OCI-LY1 (cell line): ENCODE results near the gene PRLR.

Experiments used
- H2AFZ ChIP-seq: fragments of 200-600 bp; sonication (generic), shearing (Covaris generic); 2 replicates; pipeline ENCODE4 v1.6.0; 2014; ENCODE audit warnings: antibody characterized with exemption, mild to moderate bottlenecking, low read length
- H3F3A ChIP-seq: fragments of 200-600 bp; sonication (generic), shearing (Covaris generic); 2 replicates; pipeline ENCODE4 v1.6.0; 2014; ENCODE audit warnings: mild to moderate bottlenecking, antibody characterized with exemption, low read length, moderate library complexity; ENCODE audit not compliant: insufficient read depth
- H3K27ac ChIP-seq: fragments of 200-600 bp; sonication (generic); 2 replicates; pipeline ENCODE4 v1.5.1; 2014; ENCODE audit warnings: low read length, mixed run types, mild to moderate bottlenecking, low read depth; ENCODE audit not compliant: poor library complexity, severe bottlenecking
- H3K27me3 ChIP-seq: fragments of 200-600 bp; sonication (generic); 2 replicates; pipeline ENCODE4 v1.6.0; 2014; ENCODE audit warnings: antibody characterized with exemption, mild to moderate bottlenecking, low read length, moderate library complexity; ENCODE audit not compliant: insufficient read depth
- H3K36me3 ChIP-seq: fragments of 200-600 bp; sonication (generic); 2 replicates; pipeline ENCODE4 v1.6.1; 2014; ENCODE audit warnings: mild to moderate bottlenecking, antibody characterized with exemption, low read length, moderate library complexity, mixed read lengths; ENCODE audit not compliant: insufficient read depth
- H3K4me1 ChIP-seq: fragments of 200-600 bp; sonication (generic); 2 replicates; pipeline ENCODE4 v1.5.1; 2014; ENCODE audit warnings: mild to moderate bottlenecking, low read length, moderate library complexity; ENCODE audit not compliant: insufficient read depth, severe bottlenecking
- H3K4me2 ChIP-seq: fragments of 200-600 bp; sonication (generic), shearing (Covaris generic); 2 replicates; pipeline ENCODE4 v1.6.1; 2014; ENCODE audit warnings: low read length
- H3K4me3 ChIP-seq: fragments of 200-600 bp; sonication (generic); 2 replicates; pipeline ENCODE4 v1.5.1; 2014; ENCODE audit warnings: low read length, low read depth, mild to moderate bottlenecking, mixed read lengths; ENCODE audit not compliant: poor library complexity, severe bottlenecking
- H3K79me2 ChIP-seq: fragments of 200-600 bp; shearing (Covaris generic); 2 replicates; pipeline ENCODE4 v1.6.1; 2016; ENCODE audit warnings: mixed run types, low read length, mixed read lengths; ENCODE audit not compliant: insufficient read depth
- H3K9ac ChIP-seq: fragments of 200-600 bp; sonication (generic), shearing (Covaris generic); 2 replicates; pipeline ENCODE4 v1.6.1; 2014; ENCODE audit warnings: mild to moderate bottlenecking, low read length, mixed read lengths
- H3K9me2 ChIP-seq: fragments of 200-600 bp; sonication (generic), shearing (Covaris generic); 2 replicates; pipeline ENCODE4 v1.6.1; 2014; ENCODE audit warnings: low read depth, mild to moderate bottlenecking, low read length, mixed read lengths
- H3K9me3 ChIP-seq: fragments of 200-600 bp; shearing (Covaris generic); 2 replicates; pipeline ENCODE4 v1.6.1; 2014; ENCODE audit warnings: low read length, mixed read lengths
- H4K20me1 ChIP-seq: fragments of 200-600 bp; sonication (generic), shearing (Covaris generic); 2 replicates; pipeline ENCODE4 v1.6.0; 2016; ENCODE audit warnings: mild to moderate bottlenecking, low read length; ENCODE audit not compliant: insufficient read depth
- CTCF ChIP-seq: fragments of 200-600 bp; sonication (generic), shearing (Covaris generic); IDR thresholded peaks from 2 replicates; pipeline ENCODE4 v1.5.1; 2017; ENCODE audit warnings: mild to moderate bottlenecking, antibody characterized with exemption, low read length, moderate library complexity, mixed read lengths
- EZH2 ChIP-seq: fragments of 200-600 bp; sonication (generic), shearing (Covaris generic); IDR thresholded peaks from 2 replicates; pipeline ENCODE4 v1.8.0; 2017; ENCODE audit warnings: borderline replicate concordance, mixed run types, mild to moderate bottlenecking, antibody characterized with exemption, low read length, moderate library complexity, mixed read lengths

Gene PRLR

DNA sequence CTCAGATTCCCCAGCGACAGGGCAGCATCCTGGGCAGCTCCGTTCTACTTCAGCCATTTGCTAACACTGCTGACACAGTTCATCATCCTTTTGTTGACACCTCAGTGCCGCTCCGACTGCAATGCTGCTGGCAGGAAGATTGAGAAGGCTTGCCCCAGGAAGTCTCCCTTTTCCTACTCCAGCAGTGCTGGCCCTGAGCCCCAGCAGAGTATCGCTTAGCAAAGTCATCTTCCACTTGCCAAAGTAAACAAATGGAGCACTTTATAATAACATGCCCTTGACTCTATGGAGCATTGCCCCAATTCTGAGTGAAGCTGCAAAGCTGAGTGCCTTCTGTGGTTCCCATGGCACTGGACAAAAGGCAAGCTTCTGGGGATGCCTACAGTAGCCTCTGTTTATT is 32.2 kb downstream of the PRLR start:
- no peak overlapping the region for H3K27ac ChIP-seq
- no peak overlapping the region for H2AFZ ChIP-seq
- no peaks in the 10 kb centered on the region for H4K20me1 ChIP-seq
- H3K9ac ChIP-seq = no peak overlapping the region
- no peak overlapping the region for H3K4me3 ChIP-seq
- no peaks in the 10 kb centered on the region for H3K36me3 ChIP-seq
- no peaks in the 10 kb centered on the region for H3K79me2 ChIP-seq
- H3K4me2 ChIP-seq = no peak overlapping the region
- no peaks in the 10 kb centered on the region for H3F3A ChIP-seq
- H3K9me2 ChIP-seq = no peaks in the 10 kb centered on the region
- H3K9me3 ChIP-seq = no peaks in the 10 kb centered on the region
- TF ChIP-seq CTCF = no peak
- no peak for TF ChIP-seq EZH2
- H3K4me1 ChIP-seq = peaks cover 18% of the 10 kb centered on the region
- no peaks in the 10 kb centered on the region; the same call in 1 of the 2 replicates for H3K27me3 ChIP-seq

DNA sequence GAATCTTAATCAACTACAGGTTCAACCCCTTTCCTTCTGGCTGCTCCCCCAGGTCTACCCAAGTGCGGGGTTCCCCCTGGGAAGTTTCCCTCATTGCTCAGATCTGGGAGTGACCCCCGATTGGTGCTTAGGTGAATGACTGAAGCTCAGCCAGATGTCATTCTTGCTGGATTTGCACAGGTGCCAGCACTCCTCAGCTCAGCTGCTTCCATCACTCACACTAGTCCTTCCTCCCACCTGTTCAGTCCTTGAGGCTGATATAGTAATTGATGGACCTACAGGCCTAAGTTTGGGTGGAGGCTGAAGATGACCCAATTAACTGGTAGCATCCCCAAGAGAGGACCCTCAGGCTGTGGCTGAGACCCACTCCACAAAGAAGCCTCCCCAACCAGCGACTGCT is 32.9 kb downstream of the PRLR start:
- H3K4me3 ChIP-seq = no peak overlapping the region
- H3K27me3 ChIP-seq = no peaks in the 10 kb centered on the region; the same call in 1 of the 2 replicates
- H3K27ac ChIP-seq = no peak overlapping the region
- H2AFZ ChIP-seq = no peak overlapping the region
- H3K4me2 ChIP-seq = no peak overlapping the region
- no peaks in the 10 kb centered on the region for H3F3A ChIP-seq
- no peak overlapping the region for H3K9ac ChIP-seq
- H3K79me2 ChIP-seq = no peaks in the 10 kb centered on the region
- TF ChIP-seq CTCF (no peak), EZH2 (no peak)
- no peaks in the 10 kb centered on the region for H3K9me3 ChIP-seq
- H3K36me3 ChIP-seq = no peaks in the 10 kb centered on the region
- no peaks in the 10 kb centered on the region for H4K20me1 ChIP-seq
- no peaks in the 10 kb centered on the region for H3K9me2 ChIP-seq
- peaks cover 18% of the 10 kb centered on the region for H3K4me1 ChIP-seq

- Histone ChIP-seq H3K4me2 (no peak overlapping the region), H3K9ac (no peak overlapping the region), H3K9me2 (no peaks in the 10 kb centered on the region), H3K27me3 (no peaks in the 10 kb centered on the region; the same call in 1 of the 2 replicates), H3K36me3 (no peaks in the 10 kb centered on the region), H3K4me1 (peaks cover 18% of the 10 kb centered on the region), H3K9me3 (no peaks in the 10 kb centered on the region), H2AFZ (no peak overlapping the region), H3K4me3 (no peak overlapping the region), H4K20me1 (no peaks in the 10 kb centered on the region), H3K79me2 (no peaks in the 10 kb centered on the region), H3F3A (no peaks in the 10 kb centered on the region), H3K27ac (no peak overlapping the region)
- TF ChIP-seq CTCF (no peak), EZH2 (no peak)
Observed at GRCh38 chr5:35195472-35195852, 34.8 kb downstream of the PRLR start.
